GM19099 (cell line): ENCODE data around the gene TCF19.

Experiments
- POLR2A ChIP-seq: IDR thresholded peaks from 3 replicates; pipeline ENCODE4 v1.6.1; 2011; ENCODE audit warnings: low read depth; ENCODE audit not compliant: insufficient read length; ENCODE audit errors: extremely low read depth

TCF19 gene

GRCh38 chr6:31186052-31186734 is 27.8 kb downstream of the TCF19 start:
- no peak for TF ChIP-seq POLR2A

DNA sequence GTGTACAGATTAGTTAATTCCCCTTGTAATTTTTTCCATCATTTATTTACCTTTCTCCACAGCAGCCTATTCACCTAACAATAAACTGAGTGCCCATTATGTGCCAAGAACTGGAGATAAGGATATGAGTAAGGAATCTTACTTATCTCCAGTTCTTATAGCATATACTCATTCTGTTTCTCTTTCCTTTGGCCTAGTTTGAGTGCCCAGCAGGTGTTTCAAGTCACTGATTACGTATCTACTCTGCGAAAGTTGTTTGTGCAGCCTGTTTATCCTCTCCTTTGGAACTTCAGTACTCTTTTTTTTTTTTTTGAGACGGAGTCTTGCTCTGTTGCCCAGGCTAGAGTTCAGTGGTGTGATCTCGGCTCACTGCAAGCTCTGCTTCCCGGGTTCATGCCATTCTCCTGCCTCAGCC is 29.4 kb downstream of the TCF19 start:
- no peak for TF ChIP-seq POLR2A

GRCh38 chr6:31190488-31190887 is 32.1 kb downstream of the TCF19 start:
- TF ChIP-seq POLR2A: no peak

- TF ChIP-seq POLR2A: no peak
Observed at GRCh38 chr6:31193206-31193605, 34.8 kb downstream of the TCF19 start.

GRCh38 chr6:31194061-31194834 is 35.9 kb downstream of the TCF19 start:
- TF ChIP-seq POLR2A: no peak

GRCh38 chr6:31197559-31198305 is 39.3 kb downstream of the TCF19 start:
- TF ChIP-seq POLR2A: peak; percentile 87

DNA sequence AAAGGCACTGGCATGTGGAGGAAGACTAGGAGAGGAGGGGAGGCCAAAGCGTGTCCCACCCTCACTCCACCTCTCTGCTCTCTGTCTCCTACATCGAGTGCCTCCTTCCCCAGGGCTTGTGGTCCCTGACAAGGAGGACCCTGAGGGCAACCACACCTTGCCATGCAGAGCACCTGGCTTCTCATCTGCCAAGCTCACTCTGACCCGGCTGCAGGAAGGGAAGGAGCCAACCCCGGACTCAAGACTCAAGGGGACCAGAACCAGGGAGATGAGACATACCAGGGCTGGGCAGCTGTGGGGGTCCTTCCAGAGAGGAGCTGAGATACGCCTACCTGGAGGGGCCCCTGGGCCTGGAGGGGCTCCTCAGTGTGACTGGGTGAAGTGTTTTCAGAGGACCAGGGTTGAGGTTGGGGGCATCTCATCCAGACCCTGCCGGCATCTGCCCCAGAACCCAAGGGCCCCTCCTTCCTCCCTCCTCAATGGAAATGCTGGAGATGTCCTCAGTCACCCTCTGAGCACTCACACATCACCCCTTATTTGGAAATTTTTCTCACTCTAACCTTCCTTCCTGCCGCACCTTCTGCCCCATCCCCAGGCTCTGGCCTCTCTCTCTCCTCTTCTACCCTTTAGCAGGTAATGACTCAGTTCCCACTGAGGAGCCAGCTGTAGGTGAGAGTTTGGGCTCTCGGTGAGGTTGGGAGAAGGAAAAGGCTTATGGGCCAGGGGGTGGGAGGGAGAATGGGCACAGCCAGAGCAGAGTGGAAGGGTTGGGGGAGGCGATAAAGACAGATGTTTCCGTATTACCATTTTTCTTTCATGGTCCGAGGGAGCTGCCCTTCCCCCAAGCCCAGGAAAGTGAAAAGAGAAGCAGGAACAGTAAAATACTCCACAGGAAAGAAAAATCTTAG is 44.1 kb downstream of the TCF19 start:
- no peak for TF ChIP-seq POLR2A

- TF ChIP-seq POLR2A: peak; percentile 50
Observed at GRCh38 chr6:31203345-31203979, 45.1 kb downstream of the TCF19 start.

DNA sequence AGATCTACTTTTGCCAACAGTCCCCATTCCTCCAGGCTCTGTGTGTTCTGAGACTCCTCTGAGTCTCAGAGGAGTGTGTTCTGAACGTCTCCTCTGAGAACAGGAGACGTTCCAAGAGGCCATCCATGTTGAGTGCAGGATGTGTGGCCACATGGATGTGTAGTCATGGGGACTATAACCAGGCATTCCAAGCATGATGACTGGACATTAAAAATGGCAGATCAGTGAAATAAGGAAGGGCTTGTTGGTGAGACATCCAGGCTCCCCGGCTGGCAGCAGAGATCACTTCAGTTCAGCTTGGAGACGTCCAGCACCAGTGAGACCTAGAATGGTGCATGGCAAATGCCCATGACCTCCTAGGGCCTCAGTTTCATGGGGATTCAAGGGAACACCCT is 46.4 kb downstream of the TCF19 start:
- no peak for TF ChIP-seq POLR2A

- TF ChIP-seq POLR2A: no peak
Observed at GRCh38 chr6:31205638-31206037, 47.2 kb downstream of the TCF19 start.

- TF ChIP-seq POLR2A: no peak
Observed at GRCh38 chr6:31208506-31208905, 50.1 kb downstream of the TCF19 start.

GRCh38 chr6:31209137-31209536 is 50.7 kb downstream of the TCF19 start:
- TF ChIP-seq POLR2A: no peak

DNA sequence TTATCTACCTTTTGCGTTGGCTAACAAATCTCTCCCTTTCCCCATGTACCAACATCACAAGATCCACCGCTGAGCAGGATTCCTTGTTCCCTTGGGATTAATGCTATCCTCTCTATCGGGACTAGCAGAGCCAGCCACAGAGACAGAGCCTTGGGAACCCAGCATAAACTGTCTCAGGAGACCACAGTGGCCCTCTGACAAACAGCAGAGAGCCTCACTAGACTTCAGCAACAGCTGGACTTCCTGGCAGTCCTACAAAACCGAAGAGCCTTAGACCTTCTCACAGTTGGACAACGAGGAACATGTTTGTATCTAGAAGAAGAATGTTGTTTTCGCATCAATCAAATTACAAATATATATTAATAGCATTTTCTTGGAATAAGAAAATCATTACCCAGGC is 51.7 kb downstream of the TCF19 start:
- no peak for TF ChIP-seq POLR2A
